GM23248 (cell line): ENCODE measurements around the gene SP3.

Experiments
- EZH2 ChIP-seq: fragments of 200-600 bp; sonication (generic); IDR thresholded peaks from 2 replicates; pipeline ENCODE4 v1.6.1; 2018; ENCODE audit warnings: antibody characterized with exemption, mild to moderate bottlenecking; ENCODE audit not compliant: insufficient read depth, poor library complexity, severe bottlenecking
- EZH2phosphoT487 ChIP-seq: fragments of 200-600 bp; sonication (generic); IDR thresholded peaks from 2 replicates; pipeline ENCODE4 v1.6.1; 2018; ENCODE audit warnings: antibody characterized with exemption, moderate library complexity, mild to moderate bottlenecking, low read depth; ENCODE audit not compliant: insufficient read depth

GRCh38 chr2:173909846-173910245 lies 55.3 kb downstream of the SP3 start:
- TF ChIP-seq EZH2 (no peak), EZH2phosphoT487 (no peak)
